DOHH2 (cell line): ENCODE data around the gene TRMU.

ENCODE experiments used
- H3F3A ChIP-seq: fragments of 200-600 bp; sonication (generic), shearing (Covaris generic); 2 replicates; pipeline ENCODE4 v1.6.0; 2016; ENCODE audit warnings: antibody characterized with exemption, mild to moderate bottlenecking; ENCODE audit not compliant: control insufficient read depth, insufficient read depth
- H3K27ac ChIP-seq: fragments of 200-600 bp; sonication (generic); 2 replicates; pipeline ENCODE4 v1.5.1; 2014; ENCODE audit warnings: low read depth, mild to moderate bottlenecking, low read length, moderate library complexity
- H3K27me3 ChIP-seq: fragments of 200-600 bp; sonication (generic); 2 replicates; pipeline ENCODE4 v1.6.1; 2014; ENCODE audit warnings: mild to moderate bottlenecking, low read length, mixed read lengths; ENCODE audit not compliant: control insufficient read depth
- H3K36me3 ChIP-seq: fragments of 200-600 bp; sonication (generic); 2 replicates; pipeline ENCODE4 v1.6.1; 2014; ENCODE audit warnings: mild to moderate bottlenecking, low read length, moderate library complexity, mixed read lengths; ENCODE audit not compliant: control insufficient read depth
- H3K4me1 ChIP-seq: fragments of 200-600 bp; sonication (generic); 2 replicates; pipeline ENCODE4 v1.6.1; 2014; ENCODE audit warnings: mild to moderate bottlenecking, low read length, mixed read lengths; ENCODE audit not compliant: control insufficient read depth
- H3K4me2 ChIP-seq: fragments of 200-600 bp; sonication (generic); 2 replicates; pipeline ENCODE4 v1.6.0; 2014; ENCODE audit warnings: mild to moderate bottlenecking, low read length, moderate library complexity
- H3K4me3 ChIP-seq: fragments of 200-600 bp; sonication (generic); 2 replicates; pipeline ENCODE4 v1.5.1; 2014; ENCODE audit warnings: mild to moderate bottlenecking, low read length, mixed read lengths
- H3K79me2 ChIP-seq: fragments of 200-600 bp; sonication (generic); 2 replicates; pipeline ENCODE4 v1.6.1; 2014; ENCODE audit warnings: mild to moderate bottlenecking, low read length, mixed read lengths; ENCODE audit not compliant: control insufficient read depth
- H3K9me2 ChIP-seq: fragments of 200-600 bp; sonication (generic); replicated peaks from 2 replicates; pipeline ENCODE4 v1.6.1; 2014; ENCODE audit warnings: mild to moderate bottlenecking, low read length, mixed read lengths; ENCODE audit not compliant: control insufficient read depth
- H3K9me3 ChIP-seq: fragments of 200-600 bp; sonication (generic); 2 replicates; pipeline ENCODE4 v1.6.1; 2014; ENCODE audit warnings: antibody characterized with exemption, low read length, mixed read lengths; ENCODE audit not compliant: control insufficient read depth, insufficient read depth
- H4K20me1 ChIP-seq: fragments of 200-600 bp; sonication (generic); 2 replicates; pipeline ENCODE4 v1.6.0; 2014; ENCODE audit warnings: low read depth, mild to moderate bottlenecking, antibody characterized with exemption, low read length, moderate library complexity; ENCODE audit not compliant: control insufficient read depth, insufficient read depth
- EZH2phosphoT487 ChIP-seq: fragments of 200-600 bp; sonication (generic); IDR thresholded peaks from 2 replicates; pipeline ENCODE4 v1.6.1; 2017; ENCODE audit warnings: borderline replicate concordance, mild to moderate bottlenecking, antibody characterized with exemption, low read length, moderate library complexity, mixed read lengths
- TF ChIP-seq, protein P1 (sequence below): fragments of 200-600 bp; sonication (generic); IDR thresholded peaks from one replicate; pipeline ENCODE4 v1.5.1; 2014; ENCODE audit warnings: antibody characterized with exemption, mild to moderate bottlenecking, low read depth, low read length; ENCODE audit not compliant: poor library complexity, severe bottlenecking

The TRMU gene

GRCh38 chr22:46315976-46316375, 19.5 kb upstream of the TRMU start:
- H3K27me3 ChIP-seq: no peaks in the 10 kb centered on the region
- H3K79me2 ChIP-seq: peaks cover 58% of the 10 kb centered on the region
- no peaks in the 10 kb centered on the region for H3K9me2 ChIP-seq
- H3K4me3 ChIP-seq: no peak overlapping the region
- H3K36me3 ChIP-seq: peaks cover 85% of the 10 kb centered on the region
- H3K4me1 ChIP-seq: no peaks in the 10 kb centered on the region
- peaks cover 4% of the 10 kb centered on the region; the same call in 1 of the 2 replicates for H4K20me1 ChIP-seq
- no peak overlapping the region for H3K27ac ChIP-seq
- no peak for TF ChIP-seq EZH2phosphoT487
- TF ChIP-seq, protein P1, sequence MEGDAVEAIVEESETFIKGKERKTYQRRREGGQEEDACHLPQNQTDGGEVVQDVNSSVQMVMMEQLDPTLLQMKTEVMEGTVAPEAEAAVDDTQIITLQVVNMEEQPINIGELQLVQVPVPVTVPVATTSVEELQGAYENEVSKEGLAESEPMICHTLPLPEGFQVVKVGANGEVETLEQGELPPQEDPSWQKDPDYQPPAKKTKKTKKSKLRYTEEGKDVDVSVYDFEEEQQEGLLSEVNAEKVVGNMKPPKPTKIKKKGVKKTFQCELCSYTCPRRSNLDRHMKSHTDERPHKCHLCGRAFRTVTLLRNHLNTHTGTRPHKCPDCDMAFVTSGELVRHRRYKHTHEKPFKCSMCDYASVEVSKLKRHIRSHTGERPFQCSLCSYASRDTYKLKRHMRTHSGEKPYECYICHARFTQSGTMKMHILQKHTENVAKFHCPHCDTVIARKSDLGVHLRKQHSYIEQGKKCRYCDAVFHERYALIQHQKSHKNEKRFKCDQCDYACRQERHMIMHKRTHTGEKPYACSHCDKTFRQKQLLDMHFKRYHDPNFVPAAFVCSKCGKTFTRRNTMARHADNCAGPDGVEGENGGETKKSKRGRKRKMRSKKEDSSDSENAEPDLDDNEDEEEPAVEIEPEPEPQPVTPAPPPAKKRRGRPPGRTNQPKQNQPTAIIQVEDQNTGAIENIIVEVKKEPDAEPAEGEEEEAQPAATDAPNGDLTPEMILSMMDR: no peak
- H3F3A ChIP-seq: no peaks in the 10 kb centered on the region
- H3K4me2 ChIP-seq: no peak overlapping the region
- H3K9me3 ChIP-seq: no peaks in the 10 kb centered on the region

DNA sequence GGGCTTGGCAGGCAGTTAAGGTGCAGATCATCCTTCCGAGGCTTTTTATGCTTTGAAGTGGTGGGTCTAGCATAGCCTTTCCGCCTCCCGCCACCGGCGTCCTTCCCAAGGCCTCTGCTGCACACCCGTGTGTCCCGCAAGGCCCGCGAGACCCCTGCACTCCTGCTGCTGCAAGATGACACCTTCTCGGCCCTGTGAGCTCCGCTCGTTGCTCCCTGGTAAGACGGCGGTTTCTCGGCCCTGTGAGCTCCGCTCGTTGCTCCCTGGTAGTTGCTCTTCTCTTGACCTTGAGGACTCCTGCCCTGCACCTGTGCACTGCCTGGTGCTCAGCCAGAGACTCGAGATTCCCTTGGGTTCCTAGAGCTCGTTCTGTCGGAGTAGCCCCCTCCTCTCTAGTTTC, 17.9 kb upstream of the TRMU start:
- Histone ChIP-seq H3K27ac (no peak overlapping the region), H4K20me1 (peaks cover 4% of the 10 kb centered on the region; the same call in 1 of the 2 replicates), H3K79me2 (peaks cover 55% of the 10 kb centered on the region), H3K4me1 (no peaks in the 10 kb centered on the region), H3K4me2 (no peak overlapping the region), H3K27me3 (no peaks in the 10 kb centered on the region), H3F3A (no peaks in the 10 kb centered on the region), H3K4me3 (no peak overlapping the region), H3K9me2 (no peaks in the 10 kb centered on the region), H3K9me3 (no peaks in the 10 kb centered on the region), H3K36me3 (peaks cover 79% of the 10 kb centered on the region)
- TF ChIP-seq, protein P1: no peak
- TF ChIP-seq EZH2phosphoT487: no peak

DNA sequence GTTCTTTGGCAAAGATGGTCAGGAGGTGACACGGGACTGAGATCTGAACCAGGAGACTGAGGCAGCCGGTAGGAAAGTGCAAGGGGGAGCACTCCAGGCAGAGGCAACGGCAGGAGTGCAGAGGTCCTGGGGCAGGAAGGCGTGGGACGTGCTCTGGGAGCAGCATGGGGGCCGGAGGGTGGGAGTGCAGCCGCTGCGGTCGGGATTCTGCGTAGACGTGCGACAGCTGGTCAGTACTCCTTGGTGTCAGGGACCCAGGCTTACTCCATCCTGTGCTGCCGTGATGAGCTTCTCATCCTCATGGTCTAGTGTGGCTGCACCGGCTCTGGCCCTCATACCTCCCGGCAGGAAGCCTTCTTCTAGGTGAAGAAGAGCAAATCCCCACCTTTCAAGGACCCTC, 16.9 kb upstream of the TRMU start:
- Histone ChIP-seq H3F3A (no peaks in the 10 kb centered on the region), H3K4me2 (no peak overlapping the region), H3K9me2 (no peaks in the 10 kb centered on the region), H3K4me3 (no peak overlapping the region), H4K20me1 (peaks cover 4% of the 10 kb centered on the region; the same call in 1 of the 2 replicates), H3K27me3 (no peaks in the 10 kb centered on the region), H3K79me2 (peaks cover 55% of the 10 kb centered on the region), H3K9me3 (no peaks in the 10 kb centered on the region), H3K27ac (no peak overlapping the region), H3K36me3 (peaks cover 87% of the 10 kb centered on the region), H3K4me1 (no peaks in the 10 kb centered on the region)
- TF ChIP-seq, protein P1: no peak
- TF ChIP-seq EZH2phosphoT487: no peak
